GM12865 (cell line): ENCODE measurements around the gene HYAL3.
A peak's percentile ranks its signal among the peaks of the same experiment; 100 is the strongest.

ENCODE experiments used
- DNase-seq: peaks from one replicate; pipeline ENCODE4 v3.0.0; 2010; ENCODE audit warnings: low read depth
- H3K4me3 ChIP-seq: 2 replicates; pipeline ENCODE4 v1.5.1; 2011; ENCODE audit warnings: mild to moderate bottlenecking, low read depth, low read length, control low read depth
- CTCF ChIP-seq: IDR thresholded peaks from 2 replicates; pipeline ENCODE4 v1.5.1; 2011; ENCODE audit warnings: low read length, control low read depth, low read depth, inconsistent platforms; ENCODE audit not compliant: insufficient read depth; ENCODE audit errors: missing control alignments

HYAL3 gene

GRCh38 chr3:50319894-50320625, 20.9 kb upstream of the HYAL3 start:
- DNase-seq, result no peak
- TF ChIP-seq CTCF, result no peak
- peak overlapping the region; percentile 81 for H3K4me3 ChIP-seq

GRCh38 chr3:50319181-50319893, 20.1 kb upstream of the HYAL3 start:
- no peak for DNase-seq
- no peak for TF ChIP-seq CTCF
- no peak overlapping the region for H3K4me3 ChIP-seq

DNA sequence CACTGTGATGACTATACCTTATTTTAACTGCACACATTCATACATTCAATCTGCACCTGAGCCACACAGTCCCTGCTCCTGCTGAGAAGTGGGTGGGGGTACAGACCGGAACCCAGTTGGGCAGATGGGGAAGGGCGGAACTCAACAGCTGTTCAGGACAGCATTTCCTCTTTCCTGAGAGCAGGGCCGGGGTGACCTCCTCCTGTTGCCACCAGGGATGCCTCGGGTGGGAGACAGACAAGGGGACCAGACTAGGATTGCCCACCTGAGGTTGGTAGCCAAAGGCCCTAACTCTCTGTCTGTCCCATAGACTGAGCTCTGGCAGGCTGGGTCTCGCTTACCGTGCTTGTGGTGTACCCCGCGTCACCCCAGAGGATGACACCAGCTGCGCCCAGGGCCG, 19.4 kb upstream of the HYAL3 start:
- H3K4me3 ChIP-seq, result no peak overlapping the region
- no peak for DNase-seq

DNA sequence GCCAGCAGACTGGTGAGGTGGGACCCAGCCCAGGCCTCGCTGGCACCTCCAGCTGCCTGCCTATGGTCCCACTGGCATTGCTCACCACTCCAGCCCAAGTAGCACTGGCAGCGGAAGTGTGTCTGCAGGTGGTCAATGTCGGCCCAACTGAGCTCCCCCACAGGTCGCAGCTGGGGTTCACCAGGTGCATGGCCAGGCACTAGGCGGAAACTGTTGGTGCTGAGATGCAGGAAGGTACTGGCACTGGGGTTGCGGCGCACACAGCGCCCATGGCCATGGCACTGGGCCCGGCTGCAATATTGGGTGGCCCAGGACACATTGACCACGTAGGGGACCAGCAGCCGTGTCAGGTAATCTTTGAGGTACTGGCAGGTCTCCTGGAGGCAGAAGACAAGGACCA, 19.0 kb upstream of the HYAL3 start:
- TF ChIP-seq CTCF, result no peak
- H3K4me3 ChIP-seq, result no peak overlapping the region
- DNase-seq, result no peak

More for the DNA sequence above, 19.4 kb upstream of the HYAL3 start:
- TF ChIP-seq CTCF, result no peak

DNA sequence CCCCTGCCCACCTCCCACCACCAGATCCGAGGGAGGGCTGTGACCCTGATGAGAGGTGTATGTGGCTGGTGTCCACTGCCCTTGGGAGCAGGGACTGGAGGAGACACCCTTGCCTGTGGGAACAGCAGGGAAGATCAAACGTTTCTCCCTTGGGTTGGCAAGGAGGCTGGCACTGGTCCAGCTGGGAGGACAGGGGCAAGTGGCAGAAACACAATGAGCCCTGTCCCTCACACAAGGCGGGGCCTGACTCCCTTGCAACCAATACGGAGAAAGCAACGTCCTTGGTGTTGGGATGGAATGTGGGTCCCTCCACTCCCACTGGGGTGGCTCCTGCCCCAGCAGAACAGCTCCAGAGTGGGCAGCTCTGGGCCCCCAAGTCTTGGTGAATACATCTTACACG, 18.1 kb upstream of the HYAL3 start:
- no peak for DNase-seq
- H3K4me3 ChIP-seq, result no peak overlapping the region
- no peak for TF ChIP-seq CTCF

DNA sequence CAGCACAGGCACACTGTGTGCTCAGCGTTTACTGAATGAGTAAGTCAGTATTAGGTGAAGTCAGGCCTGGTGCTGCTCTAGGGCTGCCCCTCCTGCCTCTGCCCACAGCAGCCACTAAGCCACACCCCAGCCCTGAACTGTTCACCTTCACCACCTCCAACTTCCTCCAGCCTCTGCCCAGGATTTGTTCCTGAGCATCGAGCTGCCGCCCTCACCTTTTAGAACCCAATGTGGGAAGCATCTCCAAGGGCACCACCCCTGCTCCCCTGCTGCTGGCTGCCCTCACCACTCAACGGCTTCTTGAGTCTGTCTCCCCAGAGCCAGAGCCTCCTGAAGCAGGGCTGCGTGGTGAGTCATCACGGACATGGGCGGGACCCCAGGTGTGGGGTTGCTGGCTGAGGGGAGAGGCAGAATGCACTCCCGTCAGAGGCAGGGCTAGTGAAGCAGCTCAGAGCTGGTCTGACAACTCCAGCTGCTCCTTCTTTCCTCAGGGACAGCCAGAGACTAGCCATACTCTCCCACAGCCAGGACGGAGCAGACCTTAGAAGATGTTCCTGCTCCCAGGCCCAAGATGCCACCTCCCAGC, 17.5 kb upstream of the HYAL3 start:
- no peak for TF ChIP-seq CTCF
- peak; percentile 60 for DNase-seq
- no peak overlapping the region for H3K4me3 ChIP-seq

- no peak overlapping the region for H3K4me3 ChIP-seq
- no peak for TF ChIP-seq CTCF
- no peak for DNase-seq
Observed at GRCh38 chr3:50314816-50315215, 15.6 kb upstream of the HYAL3 start.
